EH (cell line): Measurements from ENCODE around the gene UGT1A10.

Experiments used
- DNase-seq: peaks from one replicate; pipeline ENCODE4 v3.0.0-alpha.2; 2015; ENCODE audit warnings: low read depth

UGT1A10 gene

DNA sequence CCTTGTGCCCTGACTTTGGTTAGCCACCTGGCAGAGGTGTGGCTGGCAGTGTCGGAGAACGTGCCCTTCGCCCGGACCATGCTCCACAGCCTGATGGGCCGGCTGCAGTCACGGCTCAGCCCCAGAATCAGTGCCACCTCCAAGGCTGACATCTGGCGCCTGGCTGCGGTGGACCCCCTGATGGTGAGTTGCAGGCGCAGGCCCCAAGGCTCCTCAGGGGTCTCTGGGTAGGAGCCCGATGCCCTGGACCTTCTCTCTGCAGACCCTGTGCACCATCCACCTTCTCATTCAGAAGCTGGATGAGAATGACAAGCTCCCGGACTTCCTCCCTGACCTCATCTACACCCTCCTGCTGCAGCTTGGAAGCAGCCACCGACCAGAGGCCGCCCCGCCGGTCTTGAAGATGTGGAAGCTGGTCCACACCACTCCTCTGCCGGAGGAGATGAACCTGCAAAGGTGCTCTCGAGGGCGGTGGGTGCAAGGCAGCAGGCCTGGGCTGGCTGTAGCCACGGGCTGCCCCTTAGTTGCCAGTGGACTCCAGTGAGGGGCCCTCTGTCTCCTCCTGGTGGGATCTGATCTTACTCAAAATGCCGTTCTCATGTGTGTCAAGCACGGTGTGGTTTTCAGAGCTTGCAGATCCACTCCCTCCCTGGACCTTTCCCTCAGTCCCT, 186.0 kb downstream of the UGT1A10 start:
- DNase-seq, result no peak
